KOPT-K1 (cell line): ENCODE data around the gene SMARCAD1.
A peak's percentile ranks its signal among the peaks of the same experiment; 100 is the strongest.

Experiments
- H3K27ac ChIP-seq: fragments of 200-600 bp; sonication (generic); 2 replicates; pipeline ENCODE4 v1.5.1; 2016; ENCODE audit warnings: antibody characterized with exemption, mild to moderate bottlenecking, low read depth, low read length; ENCODE audit not compliant: poor library complexity, severe bottlenecking
- H3K36me3 ChIP-seq: fragments of 200-600 bp; sonication (generic); 2 replicates; pipeline ENCODE4 v1.5.1; 2017; ENCODE audit warnings: antibody characterized with exemption, mild to moderate bottlenecking, low read length, moderate library complexity; ENCODE audit not compliant: insufficient read depth
- H3K9me3 ChIP-seq: fragments of 200-600 bp; sonication (generic); 2 replicates; pipeline ENCODE4 v1.5.1; 2017; ENCODE audit warnings: antibody characterized with exemption, low read length, mild to moderate bottlenecking; ENCODE audit not compliant: insufficient read depth, poor library complexity, severe bottlenecking

Gene SMARCAD1

DNA sequence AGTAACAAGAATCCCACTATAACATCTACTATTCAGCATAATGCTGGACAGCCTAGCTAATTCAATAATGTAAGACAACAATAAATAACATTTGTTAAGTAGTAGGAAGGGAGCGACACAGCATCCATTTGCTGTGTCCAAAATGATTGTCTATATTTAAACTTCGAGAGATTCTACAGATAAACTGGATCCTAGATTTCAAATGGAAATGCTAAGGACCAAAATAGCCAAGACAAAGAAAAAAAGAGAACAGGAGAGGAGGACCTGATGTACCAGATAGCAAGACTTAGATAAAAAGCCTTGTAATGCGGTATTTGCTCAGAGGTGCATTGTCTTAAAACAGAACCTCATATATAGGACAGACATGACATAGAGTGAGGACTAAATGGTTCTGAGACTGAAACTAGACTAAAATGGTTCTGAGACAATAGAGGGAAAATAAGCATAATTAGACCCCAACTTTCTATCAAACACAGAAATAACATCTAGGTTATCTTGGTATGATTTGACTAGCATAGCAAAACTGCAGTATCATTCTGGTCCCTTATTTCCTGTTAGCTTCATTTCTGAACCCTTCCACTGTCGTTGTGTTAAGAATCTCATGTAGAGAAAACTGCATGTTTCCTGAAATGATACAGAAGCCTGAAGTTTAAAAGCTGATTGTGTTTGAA lies 131.2 kb downstream of the SMARCAD1 start:
- no peaks in the 10 kb centered on the region for H3K36me3 ChIP-seq
- H3K9me3 ChIP-seq = no peaks in the 10 kb centered on the region
- H3K27ac ChIP-seq = peak overlapping the region; percentile 58

DNA sequence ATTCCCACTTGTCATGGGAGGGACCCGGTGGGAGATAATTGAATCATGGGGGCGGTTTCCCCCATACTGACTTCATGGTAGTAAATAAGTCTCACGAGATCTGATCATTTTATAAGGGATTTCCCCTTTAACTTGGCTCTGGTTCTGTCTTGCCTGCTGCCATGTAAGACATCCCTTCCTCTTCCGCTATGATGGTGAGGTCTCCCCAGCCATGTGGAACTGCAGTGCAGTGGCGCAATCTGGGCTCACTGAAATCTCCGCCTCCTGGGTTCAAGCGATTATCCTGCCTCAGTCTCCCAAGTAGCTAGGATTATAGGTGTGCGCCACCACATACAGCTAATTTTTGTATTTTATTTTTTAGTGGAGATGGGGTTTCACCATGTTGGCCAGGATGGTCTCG lies 132.1 kb downstream of the SMARCAD1 start:
- no peaks in the 10 kb centered on the region for H3K9me3 ChIP-seq
- no peaks in the 10 kb centered on the region for H3K36me3 ChIP-seq
- H3K27ac ChIP-seq = peak overlapping the region; percentile 58
